Activated T-cell treated with anti-CD3 and anti-CD28 coated beads, Interleukin-2, amount 50 U/mL, for 24 hours (primary cell): ENCODE measurements around the gene PLPPR5.

Experiments used
- DNase-seq: peaks from one replicate; pipeline ENCODE4 v3.0.0-alpha.2; 2020
- H3K27ac Mint-ChIP-seq: 2 replicates; pipeline ENCODE4 v1.8.0; 2020; ENCODE audit warnings: mild to moderate bottlenecking, mixed read lengths
- H3K27me3 Mint-ChIP-seq: 2 replicates; pipeline ENCODE4 v1.8.0; 2020; ENCODE audit warnings: mixed read lengths
- H3K36me3 Mint-ChIP-seq: 2 replicates; pipeline ENCODE4 v1.8.0; 2020; ENCODE audit warnings: low read depth, mixed read lengths
- H3K4me1 Mint-ChIP-seq: 2 replicates; pipeline ENCODE4 v1.8.0; 2020; ENCODE audit warnings: low read depth, mixed read lengths
- H3K4me3 Mint-ChIP-seq: 2 replicates; pipeline ENCODE4 v1.8.0; 2020; ENCODE audit warnings: mild to moderate bottlenecking, moderate library complexity, mixed read lengths
- H3K9me3 Mint-ChIP-seq: 2 replicates; pipeline ENCODE4 v1.8.0; 2020; ENCODE audit warnings: mixed read lengths

Gene PLPPR5

GRCh38 chr1:98940722-98941079, 64.0 kb downstream of the PLPPR5 start:
- no peak overlapping the region for H3K27ac Mint-ChIP-seq
- no peak overlapping the region for H3K4me3 Mint-ChIP-seq
- peaks cover 14% of the 10 kb centered on the region for H3K4me1 Mint-ChIP-seq
- DNase-seq, result no peak
- no peaks in the 10 kb centered on the region for H3K27me3 Mint-ChIP-seq
- no peaks in the 10 kb centered on the region for H3K9me3 Mint-ChIP-seq
- H3K36me3 Mint-ChIP-seq, result no peaks in the 10 kb centered on the region

- no peaks in the 10 kb centered on the region for H3K9me3 Mint-ChIP-seq
- H3K4me3 Mint-ChIP-seq, result no peak overlapping the region
- H3K36me3 Mint-ChIP-seq, result no peaks in the 10 kb centered on the region
- DNase-seq, result no peak
- H3K27ac Mint-ChIP-seq, result no peak overlapping the region
- peaks cover 14% of the 10 kb centered on the region for H3K4me1 Mint-ChIP-seq
- no peaks in the 10 kb centered on the region for H3K27me3 Mint-ChIP-seq
These were observed 64.5 kb downstream of the PLPPR5 start for GRCh38 chr1:98940069-98940721.

DNA sequence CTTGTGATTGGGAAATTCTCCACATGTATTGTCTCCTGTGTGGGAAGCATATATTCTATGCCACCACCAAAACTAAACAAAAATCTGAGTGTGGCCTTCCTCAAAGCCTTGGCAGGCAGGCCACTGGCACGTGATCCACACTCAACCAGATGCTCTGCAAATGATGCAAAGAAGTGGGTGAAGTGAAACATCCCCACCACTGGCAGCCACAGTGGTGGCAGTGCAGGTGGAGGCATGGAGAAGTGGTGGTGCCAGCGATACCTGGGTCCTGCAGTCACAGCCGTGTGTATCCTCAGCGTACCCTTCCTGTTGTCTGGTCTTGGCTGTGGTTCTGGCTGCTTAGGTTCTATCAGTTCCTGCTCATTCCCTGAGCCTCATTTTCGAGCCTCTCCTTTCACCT, 65.2 kb downstream of the PLPPR5 start:
- Mint-ChIP-seq H3K36me3 (no peaks in the 10 kb centered on the region), H3K4me1 (peaks cover 14% of the 10 kb centered on the region), H3K9me3 (no peaks in the 10 kb centered on the region), H3K4me3 (no peak overlapping the region), H3K27me3 (no peaks in the 10 kb centered on the region), H3K27ac (no peak overlapping the region)
- DNase-seq, result no peak

GRCh38 chr1:98937347-98937746, 67.3 kb downstream of the PLPPR5 start:
- H3K4me3 Mint-ChIP-seq, result no peak overlapping the region
- no peaks in the 10 kb centered on the region for H3K27me3 Mint-ChIP-seq
- H3K4me1 Mint-ChIP-seq, result peaks cover 14% of the 10 kb centered on the region
- H3K9me3 Mint-ChIP-seq, result no peaks in the 10 kb centered on the region
- H3K36me3 Mint-ChIP-seq, result no peaks in the 10 kb centered on the region
- H3K27ac Mint-ChIP-seq, result no peak overlapping the region
- DNase-seq, result no peak

DNA sequence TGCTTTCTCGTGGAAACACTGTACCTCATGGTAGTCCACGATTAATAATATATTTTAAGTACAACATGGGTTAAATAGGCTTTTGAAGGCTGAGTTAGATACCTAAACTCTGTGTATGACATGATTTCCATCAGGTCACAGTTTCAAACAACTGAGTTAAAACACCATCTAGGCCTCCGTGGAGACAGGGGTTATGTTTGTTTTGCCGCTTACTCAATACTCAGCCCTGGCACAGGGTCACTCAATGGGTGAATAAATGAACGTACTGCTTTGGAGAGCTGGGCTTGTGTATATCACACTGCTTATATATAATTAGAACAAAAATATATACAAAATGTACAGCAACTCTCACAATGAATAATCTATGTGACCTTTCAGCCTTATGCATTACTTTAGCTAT, 72.5 kb downstream of the PLPPR5 start:
- Mint-ChIP-seq H3K4me3 (no peak overlapping the region), H3K27ac (no peak overlapping the region), H3K9me3 (no peaks in the 10 kb centered on the region), H3K4me1 (no peaks in the 10 kb centered on the region), H3K36me3 (no peaks in the 10 kb centered on the region), H3K27me3 (no peaks in the 10 kb centered on the region)
- DNase-seq, result no peak

DNA sequence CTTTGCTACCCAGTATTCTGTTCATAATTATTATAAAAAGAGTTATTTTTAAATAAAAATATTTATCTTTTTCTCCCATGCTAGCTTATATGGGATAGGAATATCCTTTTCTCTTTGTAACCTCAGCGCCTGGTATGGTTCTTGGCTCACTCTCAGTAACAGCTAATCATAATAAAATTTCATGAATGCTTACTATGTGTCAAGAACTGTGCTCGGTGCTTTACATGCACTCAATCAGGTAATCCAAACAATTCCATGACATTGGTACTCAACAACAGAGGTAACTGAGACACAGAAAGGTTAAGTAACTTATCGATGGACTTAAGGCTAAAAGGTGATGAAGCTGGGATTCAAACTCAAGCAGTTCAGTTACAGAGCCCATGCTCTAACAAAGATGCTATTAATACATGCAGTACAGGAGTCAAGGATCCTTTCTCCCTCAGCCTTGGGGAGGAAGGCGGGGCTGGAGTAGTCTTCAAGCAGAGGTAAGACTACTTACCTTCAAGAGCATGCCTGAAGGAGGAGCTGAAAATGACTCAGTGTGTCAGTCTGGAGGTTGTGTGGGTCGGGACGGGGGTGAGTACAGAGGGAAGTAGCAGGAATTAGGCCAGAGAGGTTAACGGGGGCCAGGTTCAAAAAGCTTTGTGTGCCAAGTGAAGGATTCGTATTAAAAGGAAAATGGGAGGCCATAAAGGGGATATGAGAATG, 73.4 kb downstream of the PLPPR5 start:
- Mint-ChIP-seq H3K4me1 (no peaks in the 10 kb centered on the region), H3K4me3 (no peak overlapping the region), H3K9me3 (no peaks in the 10 kb centered on the region), H3K27ac (no peak overlapping the region), H3K27me3 (no peaks in the 10 kb centered on the region), H3K36me3 (no peaks in the 10 kb centered on the region)
- DNase-seq, result no peak

GRCh38 chr1:98929437-98929836, 75.2 kb downstream of the PLPPR5 start:
- Mint-ChIP-seq H3K4me3 (no peak overlapping the region), H3K4me1 (no peaks in the 10 kb centered on the region), H3K27ac (no peak overlapping the region), H3K9me3 (no peaks in the 10 kb centered on the region), H3K27me3 (no peaks in the 10 kb centered on the region), H3K36me3 (no peaks in the 10 kb centered on the region)
- no peak for DNase-seq

GRCh38 chr1:98926597-98926996, 78.1 kb downstream of the PLPPR5 start:
- Mint-ChIP-seq H3K36me3 (no peaks in the 10 kb centered on the region), H3K27me3 (no peaks in the 10 kb centered on the region), H3K4me1 (no peaks in the 10 kb centered on the region), H3K9me3 (no peaks in the 10 kb centered on the region), H3K27ac (no peak overlapping the region), H3K4me3 (no peak overlapping the region)
- DNase-seq, result no peak

- Mint-ChIP-seq H3K27ac (no peak overlapping the region), H3K27me3 (no peaks in the 10 kb centered on the region), H3K36me3 (no peaks in the 10 kb centered on the region), H3K9me3 (no peaks in the 10 kb centered on the region), H3K4me3 (no peak overlapping the region), H3K4me1 (peaks cover 3% of the 10 kb centered on the region)
- DNase-seq, result no peak
These were observed 79.7 kb downstream of the PLPPR5 start for GRCh38 chr1:98924977-98925376.

DNA sequence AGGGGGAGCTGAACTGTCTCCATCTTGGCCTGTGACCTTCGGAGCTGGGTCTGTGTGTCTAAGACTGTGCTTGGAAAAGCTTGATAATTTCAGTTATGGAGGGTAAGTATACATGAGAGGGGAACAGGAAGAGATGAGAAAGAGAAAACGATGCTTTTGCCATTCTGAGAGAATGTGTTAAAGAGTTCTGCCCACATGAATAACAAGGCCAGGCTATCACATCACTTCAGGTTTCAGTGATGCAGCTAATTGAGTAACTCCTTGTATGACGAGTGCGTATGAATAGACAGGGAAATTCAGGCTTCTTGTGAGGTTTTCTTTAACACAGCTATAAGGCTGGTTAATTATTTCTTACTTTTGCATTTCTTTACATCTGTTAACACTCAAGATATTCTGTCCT, 81.0 kb downstream of the PLPPR5 start:
- H3K9me3 Mint-ChIP-seq, result no peaks in the 10 kb centered on the region
- H3K27ac Mint-ChIP-seq, result no peak overlapping the region

DNA sequence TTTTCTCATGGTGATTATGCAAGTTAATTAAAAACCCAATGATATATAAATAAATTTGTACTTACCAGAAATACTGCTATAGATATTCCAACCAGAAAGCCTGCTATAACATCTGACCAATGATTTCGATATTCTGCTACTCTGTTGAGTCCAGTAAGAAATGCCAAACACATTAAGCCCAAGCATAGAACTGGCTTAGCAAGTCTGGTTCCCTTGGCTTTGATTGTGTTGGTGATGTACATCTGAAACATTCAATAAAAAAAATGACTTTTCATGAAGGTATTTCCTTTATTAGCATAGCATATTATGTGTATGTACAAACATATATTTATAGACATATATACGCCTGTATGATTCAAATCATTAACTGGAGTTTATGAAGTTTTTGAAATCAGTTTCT, 82.8 kb downstream of the PLPPR5 start:
- no peak for DNase-seq
- no peaks in the 10 kb centered on the region for H3K9me3 Mint-ChIP-seq
- no peak overlapping the region for H3K27ac Mint-ChIP-seq
- no peaks in the 10 kb centered on the region for H3K27me3 Mint-ChIP-seq
- no peak overlapping the region for H3K4me3 Mint-ChIP-seq
- peaks cover 3% of the 10 kb centered on the region for H3K4me1 Mint-ChIP-seq
- no peaks in the 10 kb centered on the region for H3K36me3 Mint-ChIP-seq

More for the DNA sequence above, 81.0 kb downstream of the PLPPR5 start:
- Mint-ChIP-seq H3K4me3 (no peak overlapping the region), H3K36me3 (no peaks in the 10 kb centered on the region), H3K4me1 (peaks cover 3% of the 10 kb centered on the region), H3K27me3 (no peaks in the 10 kb centered on the region)
- no peak for DNase-seq

DNA sequence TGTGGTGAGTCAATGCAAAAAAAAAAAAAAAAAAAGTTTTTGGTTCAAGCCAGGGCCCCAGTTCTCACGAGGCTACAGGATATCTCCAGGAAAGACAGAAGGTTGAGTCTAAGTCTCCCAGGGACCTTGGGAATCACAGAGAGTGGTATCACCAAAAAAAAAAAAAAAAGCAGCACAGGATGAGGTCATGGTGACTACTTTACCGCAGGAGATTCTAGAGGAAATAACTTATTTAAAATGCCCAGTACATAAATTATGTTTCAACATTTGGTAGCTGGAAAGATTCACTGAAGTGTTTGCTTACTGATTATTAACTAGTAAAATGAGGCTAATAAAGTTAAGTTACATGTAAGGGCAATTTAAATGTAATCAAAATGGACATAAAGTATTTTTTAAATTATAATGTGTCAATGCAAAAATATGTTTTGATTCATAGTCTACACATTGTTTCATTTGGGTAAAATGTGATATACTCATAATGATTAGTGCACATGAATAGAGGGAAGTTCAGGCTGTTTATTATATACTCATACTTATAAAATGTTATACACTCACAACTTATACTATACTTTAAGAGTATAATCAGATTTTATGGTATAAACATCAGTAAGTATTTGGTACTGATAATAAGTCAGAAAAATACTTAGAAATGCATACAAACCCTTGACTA, 84.1 kb downstream of the PLPPR5 start:
- Mint-ChIP-seq H3K27me3 (no peaks in the 10 kb centered on the region), H3K9me3 (no peaks in the 10 kb centered on the region), H3K27ac (no peak overlapping the region), H3K4me1 (peaks cover 3% of the 10 kb centered on the region), H3K36me3 (no peaks in the 10 kb centered on the region), H3K4me3 (no peak overlapping the region)
- no peak for DNase-seq

DNA sequence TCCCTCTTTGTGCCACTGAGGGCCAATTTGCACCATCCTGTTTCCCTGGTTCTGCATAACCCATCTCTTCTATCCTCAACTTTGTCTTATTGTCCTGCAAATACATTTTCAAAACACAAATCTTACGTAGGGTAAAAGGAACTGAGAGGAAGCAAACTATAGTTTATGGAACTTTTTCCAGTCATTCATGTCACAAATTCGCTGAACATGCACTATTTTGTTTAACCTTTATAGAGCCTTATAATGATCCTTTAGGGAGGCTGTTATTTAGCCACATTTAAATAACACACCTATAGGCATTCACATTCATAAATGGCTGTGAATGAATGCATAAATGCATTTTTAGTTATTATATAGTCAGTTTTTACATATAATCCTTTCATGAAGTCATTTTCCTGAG, 85.0 kb downstream of the PLPPR5 start:
- no peak for DNase-seq
- Mint-ChIP-seq H3K27me3 (no peaks in the 10 kb centered on the region), H3K9me3 (no peaks in the 10 kb centered on the region), H3K36me3 (no peaks in the 10 kb centered on the region), H3K4me1 (peaks cover 3% of the 10 kb centered on the region), H3K4me3 (no peak overlapping the region), H3K27ac (no peak overlapping the region)

GRCh38 chr1:98919211-98919610, 85.5 kb downstream of the PLPPR5 start:
- no peak overlapping the region for H3K27ac Mint-ChIP-seq
- no peaks in the 10 kb centered on the region for H3K27me3 Mint-ChIP-seq
- no peaks in the 10 kb centered on the region for H3K36me3 Mint-ChIP-seq
- no peak for DNase-seq
- H3K4me3 Mint-ChIP-seq, result no peak overlapping the region
- H3K9me3 Mint-ChIP-seq, result no peaks in the 10 kb centered on the region
- peaks cover 3% of the 10 kb centered on the region for H3K4me1 Mint-ChIP-seq

GRCh38 chr1:98914547-98914946, 90.1 kb downstream of the PLPPR5 start:
- DNase-seq, result no peak
- H3K9me3 Mint-ChIP-seq, result peaks cover 2% of the 10 kb centered on the region
- no peaks in the 10 kb centered on the region for H3K4me1 Mint-ChIP-seq
- no peaks in the 10 kb centered on the region for H3K36me3 Mint-ChIP-seq
- H3K4me3 Mint-ChIP-seq, result no peak overlapping the region
- H3K27me3 Mint-ChIP-seq, result no peaks in the 10 kb centered on the region
- H3K27ac Mint-ChIP-seq, result no peak overlapping the region
